Transverse colon (tissue), 4 donors: Measurements from ENCODE around the gene AIG1.

ENCODE experiments used
- CTCF ChIP-seq, 5 experiments: fragments of 200-600 bp in 3 of 5; fragments of 450-650 bp in 2 of 5; sonication (generic) in 3 of 5; IDR thresholded peaks; 1 replicate in 2 of 5; 2 replicates in 3 of 5; pipeline ENCODE4 v1.5.1; 2016 to 2017; ENCODE audit warnings: antibody characterized with exemption in 5 of 5, inconsistent platforms in 3 of 5, mild to moderate bottlenecking in 2 of 5, moderate library complexity in 1 of 5
- EP300 ChIP-seq: sonication (generic); formaldehyde crosslinking; IDR thresholded peaks from one replicate; pipeline ENCODE4 v1.6.1; 2017; ENCODE audit warnings: antibody characterized with exemption, low read depth
- POLR2A ChIP-seq: fragments of 450-650 bp; IDR thresholded peaks from one replicate; pipeline ENCODE4 v1.6.1; 2016; ENCODE audit warnings: antibody characterized with exemption, mild to moderate bottlenecking, moderate library complexity
- POLR2AphosphoS5 ChIP-seq, 3 donors: sonication (generic); formaldehyde crosslinking; IDR thresholded peaks; one replicate each; pipeline ENCODE4 v1.6.1; 2016; ENCODE audit warnings: antibody characterized with exemption in 3 of 3

GRCh38 chr6:143336446-143337152 is 275.9 kb downstream of the AIG1 start:
- TF ChIP-seq CTCF (IDR thresholded peaks at IDR 0.05) (no peak), POLR2AphosphoS5 (IDR thresholded peaks at IDR 0.05) (no peak), POLR2A (no peak), EP300 (no peak)
